H9 (cell line): ENCODE results near the gene TAS2R30. TPM values are rescaled to one million over a fixed set of nuclear protein-coding genes. Genes with fewer than 3 reads are reported as not detected.

Source experiments
- DNase-seq: peaks from one replicate; pipeline ENCODE4 v3.0.0-alpha.2; 2017
- H2AFZ ChIP-seq: one replicate; pipeline ENCODE4 v1.6.1; 2013; ENCODE audit warnings: mild to moderate bottlenecking, low read length, control low read depth, moderate library complexity
- H2AK5ac ChIP-seq: 2 replicates; pipeline ENCODE4 v1.6.1; 2013; ENCODE audit warnings: low read length, control low read depth, mixed read lengths; ENCODE audit not compliant: insufficient read length
- H2BK120ac ChIP-seq: one replicate; pipeline ENCODE4 v1.6.1; 2013; ENCODE audit warnings: low read depth, mild to moderate bottlenecking, low read length, control low read depth, inconsistent platforms; ENCODE audit not compliant: poor library complexity, severe bottlenecking
- H2BK12ac ChIP-seq: 2 replicates; pipeline ENCODE4 v1.6.1; 2013; ENCODE audit warnings: low read length, control low read depth, mixed read lengths, low read depth; ENCODE audit not compliant: insufficient read length
- H2BK15ac ChIP-seq: 2 replicates; pipeline ENCODE4 v1.6.1; 2013; ENCODE audit warnings: low read depth, low read length, control low read depth
- H2BK20ac ChIP-seq: one replicate; pipeline ENCODE4 v1.6.1; 2013; ENCODE audit warnings: low read depth, mild to moderate bottlenecking, low read length, control low read depth, inconsistent platforms; ENCODE audit not compliant: poor library complexity, severe bottlenecking
- H2BK5ac ChIP-seq: 2 replicates; pipeline ENCODE4 v1.6.1; 2013; ENCODE audit warnings: low read length, control low read depth, mixed read lengths; ENCODE audit not compliant: insufficient read length
- H3K14ac ChIP-seq: 2 replicates; pipeline ENCODE4 v1.6.1; 2013; ENCODE audit warnings: low read length, control low read depth; ENCODE audit not compliant: insufficient read depth
- H3K18ac ChIP-seq: 2 replicates; pipeline ENCODE4 v1.6.1; 2013; ENCODE audit warnings: low read depth, mild to moderate bottlenecking, mixed read lengths, low read length, control low read depth; ENCODE audit not compliant: insufficient read length
- H3K23ac ChIP-seq: 2 replicates; pipeline ENCODE4 v1.6.1; 2013; ENCODE audit warnings: low read length, control low read depth, mixed read lengths, low read depth; ENCODE audit not compliant: insufficient read length
- H3K23me2 ChIP-seq: 2 replicates; pipeline ENCODE4 v1.6.1; 2013; ENCODE audit warnings: low read depth, mild to moderate bottlenecking, mixed read lengths, low read length, control low read depth; ENCODE audit not compliant: insufficient read length, poor library complexity, severe bottlenecking
- H3K27ac ChIP-seq: 2 replicates; pipeline ENCODE4 v1.5.1; 2013; ENCODE audit warnings: low read length, control low read depth, mixed read lengths, low read depth; ENCODE audit not compliant: insufficient read length
- H3K27me3 ChIP-seq: 2 replicates; pipeline ENCODE4 v1.6.1; 2013; ENCODE audit warnings: low read length, control low read depth, inconsistent platforms; ENCODE audit not compliant: insufficient read depth
- H3K4ac ChIP-seq: 2 replicates; pipeline ENCODE4 v1.6.1; 2013; ENCODE audit warnings: low read depth, mild to moderate bottlenecking, control low read depth, inconsistent platforms, low read length, moderate library complexity
- H3K4me1 ChIP-seq: 2 replicates; pipeline ENCODE4 v1.6.1; 2013; ENCODE audit warnings: low read length, control low read depth, inconsistent platforms; ENCODE audit not compliant: insufficient read depth
- H3K4me2 ChIP-seq: 2 replicates; pipeline ENCODE4 v1.6.1; 2013; ENCODE audit warnings: low read length, control low read depth, mixed read lengths; ENCODE audit not compliant: insufficient read length, insufficient read depth
- H3K56ac ChIP-seq: 2 replicates; pipeline ENCODE4 v1.6.1; 2013; ENCODE audit warnings: low read depth, mild to moderate bottlenecking, mixed read lengths, low read length, control low read depth; ENCODE audit not compliant: insufficient read length
- H3K79me1 ChIP-seq: 2 replicates; pipeline ENCODE4 v1.6.1; 2013; ENCODE audit warnings: low read depth, mild to moderate bottlenecking, moderate library complexity, low read length, control low read depth, inconsistent platforms; ENCODE audit not compliant: insufficient read depth, poor library complexity, severe bottlenecking
- H3K79me2 ChIP-seq: 2 replicates; pipeline ENCODE4 v1.6.1; 2013; ENCODE audit warnings: low read length, control low read depth, inconsistent platforms; ENCODE audit not compliant: insufficient read depth
- H3K9ac ChIP-seq: 2 replicates; pipeline ENCODE4 v1.6.1; 2013; ENCODE audit warnings: low read length, control low read depth, mixed read lengths; ENCODE audit not compliant: insufficient read length; ENCODE audit errors: extremely low read depth
- H3K9me3 ChIP-seq: one replicate; pipeline ENCODE4 v1.6.1; 2013; ENCODE audit warnings: low read depth, low read length, inconsistent platforms; ENCODE audit not compliant: control insufficient read depth
- H3T11ph ChIP-seq: one replicate; pipeline ENCODE4 v1.6.1; 2013; ENCODE audit warnings: mild to moderate bottlenecking, low read length, control low read depth, inconsistent platforms
- H4K20me1 ChIP-seq: one replicate; pipeline ENCODE4 v1.6.1; 2013; ENCODE audit not compliant: control insufficient read depth, insufficient read length, insufficient read depth
- H4K5ac ChIP-seq: 2 replicates; pipeline ENCODE4 v1.6.1; 2013; ENCODE audit warnings: low read depth, mild to moderate bottlenecking, mixed read lengths, low read length, control low read depth; ENCODE audit not compliant: insufficient read length
- H4K8ac ChIP-seq: replicated peaks from 2 replicates; pipeline ENCODE4 v1.6.1; 2013; ENCODE audit warnings: low read length, control low read depth, mixed read lengths, low read depth; ENCODE audit not compliant: insufficient read length
- H4K91ac ChIP-seq: 2 replicates; pipeline ENCODE4 v1.6.1; 2013; ENCODE audit warnings: low read depth, mild to moderate bottlenecking, moderate library complexity, mixed read lengths, low read length, control low read depth; ENCODE audit not compliant: insufficient read length
- H3K27ac Mint-ChIP-seq, 3 experiments: 2 replicates in 2 of 3; 3 replicates in 1 of 3; pipeline ENCODE4 v1.8.0; 2020 to 2021; ENCODE audit warnings: mixed read lengths in 3 of 3, mild to moderate bottlenecking in 1 of 3, moderate library complexity in 1 of 3
- H3K27me3 Mint-ChIP-seq: 2 replicates; pipeline ENCODE4 v1.8.0; 2021; ENCODE audit warnings: low read depth, mild to moderate bottlenecking, moderate library complexity, mixed read lengths
- H3K36me3 Mint-ChIP-seq, 3 experiments: 2 replicates in 2 of 3; 3 replicates in 1 of 3; pipeline ENCODE4 v1.8.0; 2020 to 2021; ENCODE audit warnings: low read depth in 3 of 3, mixed read lengths in 3 of 3; ENCODE audit not compliant: insufficient read depth in 1 of 3
- H3K4me1 Mint-ChIP-seq, 2 experiments: 2 replicates each; pipeline ENCODE4 v1.8.0; 2020; ENCODE audit warnings: mixed read lengths in 2 of 2
- H3K4me3 Mint-ChIP-seq, 2 experiments: 2 replicates in 1 of 2; 3 replicates in 1 of 2; pipeline ENCODE4 v1.8.0; 2020 to 2021; ENCODE audit warnings: mild to moderate bottlenecking in 2 of 2, mixed read lengths in 2 of 2, moderate library complexity in 1 of 2
- H3K9me3 Mint-ChIP-seq, 2 experiments: 2 replicates in 1 of 2; 3 replicates in 1 of 2; pipeline ENCODE4 v1.8.0; 2020; ENCODE audit warnings: mild to moderate bottlenecking in 2 of 2, mixed read lengths in 2 of 2, moderate library complexity in 1 of 2
- total RNA-seq: library from RNA; stranded (reverse); gene quantifications from 2 replicates; pipeline ENCODE4 v1.2.1, GENCODE V29; 2021
- TF ChIP-seq, protein P1 (sequence below): fragments of 200-600 bp; sonication (generic); conservative IDR thresholded peaks from 3 replicates; pipeline ENCODE4 v1.8.0; 2021; ENCODE audit warnings: antibody characterized with exemption, mild to moderate bottlenecking

Gene TAS2R30
- total RNA-seq, 1 experiment from 2014 or later: 2.0 TPM

DNA sequence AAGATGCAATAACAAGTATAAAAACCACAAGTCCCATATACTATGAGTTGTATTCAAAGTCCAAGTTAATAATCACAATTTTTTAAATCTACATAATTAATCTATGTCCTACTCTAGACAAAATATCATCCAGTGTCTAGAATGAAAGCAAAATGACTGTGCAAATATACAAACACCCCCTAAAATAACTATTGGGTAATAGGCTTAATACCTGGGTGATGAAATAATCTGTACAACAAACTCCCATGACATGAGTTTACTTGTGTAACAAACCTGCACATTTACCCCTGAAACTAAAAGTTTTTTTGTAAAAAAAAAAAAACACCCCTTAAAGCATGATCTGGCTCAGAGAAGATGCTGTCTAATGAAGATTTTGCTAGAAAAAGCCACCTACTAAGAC, 48.1 kb upstream of the TAS2R30 start:
- H3K9me3 ChIP-seq: no peaks in the 10 kb centered on the region
- Mint-ChIP-seq H3K4me1 (no peaks in the 10 kb centered on the region), H3K9me3 (no peaks in the 10 kb centered on the region), H3K27ac (no peak overlapping the region), H3K4me3 (no peak overlapping the region), H3K27me3 (no peaks in the 10 kb centered on the region), H3K36me3 (no peaks in the 10 kb centered on the region)
- H3T11ph ChIP-seq: no peak overlapping the region
- no peaks in the 10 kb centered on the region for H3K79me1 ChIP-seq
- H4K91ac ChIP-seq: no peak overlapping the region
- no peaks in the 10 kb centered on the region for H3K27me3 ChIP-seq
- no peak overlapping the region for H2BK5ac ChIP-seq
- no peak overlapping the region for H4K8ac ChIP-seq
- H3K14ac ChIP-seq: no peak overlapping the region
- no peaks in the 10 kb centered on the region for H3K79me2 ChIP-seq
- no peak for DNase-seq
- H3K23ac ChIP-seq: no peak overlapping the region
- no peak overlapping the region for H3K18ac ChIP-seq
- H3K4me2 ChIP-seq: no peak overlapping the region
- TF ChIP-seq, protein P1, sequence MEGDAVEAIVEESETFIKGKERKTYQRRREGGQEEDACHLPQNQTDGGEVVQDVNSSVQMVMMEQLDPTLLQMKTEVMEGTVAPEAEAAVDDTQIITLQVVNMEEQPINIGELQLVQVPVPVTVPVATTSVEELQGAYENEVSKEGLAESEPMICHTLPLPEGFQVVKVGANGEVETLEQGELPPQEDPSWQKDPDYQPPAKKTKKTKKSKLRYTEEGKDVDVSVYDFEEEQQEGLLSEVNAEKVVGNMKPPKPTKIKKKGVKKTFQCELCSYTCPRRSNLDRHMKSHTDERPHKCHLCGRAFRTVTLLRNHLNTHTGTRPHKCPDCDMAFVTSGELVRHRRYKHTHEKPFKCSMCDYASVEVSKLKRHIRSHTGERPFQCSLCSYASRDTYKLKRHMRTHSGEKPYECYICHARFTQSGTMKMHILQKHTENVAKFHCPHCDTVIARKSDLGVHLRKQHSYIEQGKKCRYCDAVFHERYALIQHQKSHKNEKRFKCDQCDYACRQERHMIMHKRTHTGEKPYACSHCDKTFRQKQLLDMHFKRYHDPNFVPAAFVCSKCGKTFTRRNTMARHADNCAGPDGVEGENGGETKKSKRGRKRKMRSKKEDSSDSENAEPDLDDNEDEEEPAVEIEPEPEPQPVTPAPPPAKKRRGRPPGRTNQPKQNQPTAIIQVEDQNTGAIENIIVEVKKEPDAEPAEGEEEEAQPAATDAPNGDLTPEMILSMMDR: no peak
- no peak overlapping the region for H2AFZ ChIP-seq
- no peaks in the 10 kb centered on the region for H4K20me1 ChIP-seq
- no peaks in the 10 kb centered on the region; the same call in 1 of the 2 replicates for H3K4me1 ChIP-seq
- no peak overlapping the region for H3K27ac ChIP-seq
- no peak overlapping the region for H2BK15ac ChIP-seq
- H2AK5ac ChIP-seq: no peak overlapping the region
- no peak overlapping the region for H4K5ac ChIP-seq
- no peak overlapping the region for H3K56ac ChIP-seq
- H3K23me2 ChIP-seq: no peaks in the 10 kb centered on the region
- H2BK12ac ChIP-seq: no peak overlapping the region
- H2BK120ac ChIP-seq: no peak overlapping the region
- no peak overlapping the region for H3K9ac ChIP-seq
- no peak overlapping the region for H3K4ac ChIP-seq
- H2BK20ac ChIP-seq: no peak overlapping the region
